H1 (cell line): Measurements from ENCODE around the gene GPATCH4. TPM values are rescaled to one million over a fixed set of nuclear protein-coding genes. Genes with fewer than 3 reads are reported as not detected.

ENCODE experiments used
- CTCF ChIA-PET: fragments of 300-600 bp; sonication (Branson Sonifier 250); formaldehyde crosslinking; loops from one replicate; lab custom pipeline; 2021; ENCODE audit not compliant: partially characterized antibody; lab: Charles Lee
- POLR2A ChIA-PET: fragments of 300-600 bp; sonication (Branson Sonifier 250); formaldehyde crosslinking; loops from one replicate; lab custom pipeline; 2021; ENCODE audit warnings: inconsistent platforms; ENCODE audit not compliant: partially characterized antibody; lab: Charles Lee
- DNase-seq, 2 experiments: peaks; one replicate each; pipeline versions ENCODE4 v3.0.0 to v3.0.0-alpha.2; 2010 to 2022; ENCODE audit warnings: low spot score in 2 of 2, low read depth in 1 of 2, mixed read lengths in 1 of 2
- FAIRE-seq: peaks from 2 replicates; lab custom pipeline; 2011; peaks lifted over from hg19 to GRCh38; lab: Jason Lieb, UNC
- H2AFZ ChIP-seq: 2 replicates; pipeline ENCODE4 v1.8.1; 2012; ENCODE audit warnings: low read length, inconsistent platforms
- H2AK5ac ChIP-seq: 2 replicates; pipeline ENCODE4 v1.6.1; 2013; ENCODE audit warnings: low read depth, low read length
- H2BK120ac ChIP-seq: replicated peaks from 2 replicates; pipeline ENCODE3; 2013; ENCODE audit warnings: low read depth, low read length, inconsistent platforms
- H2BK12ac ChIP-seq: 2 replicates; pipeline ENCODE4 v1.6.1; 2013; ENCODE audit warnings: low read depth, low read length
- H2BK15ac ChIP-seq: 2 replicates; pipeline ENCODE4 v1.6.1; 2013; ENCODE audit warnings: low read length
- H2BK20ac ChIP-seq: 2 replicates; pipeline ENCODE4 v1.6.1; 2013; ENCODE audit warnings: low read length
- H2BK5ac ChIP-seq: 2 replicates; pipeline ENCODE4 v1.6.1; 2013; ENCODE audit warnings: low read depth, low read length
- H3K14ac ChIP-seq: 2 replicates; pipeline ENCODE4 v1.6.1; 2013; ENCODE audit warnings: inconsistent platforms; ENCODE audit not compliant: insufficient read length
- H3K18ac ChIP-seq: 2 replicates; pipeline ENCODE4 v1.6.1; 2013; ENCODE audit warnings: low read length; ENCODE audit errors: extremely low read depth
- H3K23ac ChIP-seq: 2 replicates; pipeline ENCODE4 v1.6.1; 2013; ENCODE audit warnings: inconsistent platforms; ENCODE audit not compliant: insufficient read length
- H3K23me2 ChIP-seq: 2 replicates; pipeline ENCODE4 v1.6.1; 2013; ENCODE audit warnings: low read depth, low read length
- H3K27ac ChIP-seq: 2 replicates; pipeline ENCODE4 v1.6.1; 2011; ENCODE audit warnings: low read depth, low read length, inconsistent platforms
- H3K27me3 ChIP-seq, 4 experiments: replicated peaks in 1 of 4; 1 replicate in 1 of 4; 2 replicates in 3 of 4; pipeline versions ENCODE4 v1.6.1 to v1.8.1; 2011 to 2013; ENCODE audit warnings: low read length in 3 of 4, mild to moderate bottlenecking in 3 of 4, inconsistent platforms in 2 of 4, mixed read lengths in 2 of 4, moderate library complexity in 1 of 4; ENCODE audit not compliant: control insufficient read depth in 3 of 4, insufficient read depth in 3 of 4; ENCODE audit errors: extremely low read depth in 1 of 4
- H3K36me3 ChIP-seq, 4 experiments: 2 replicates each; pipeline versions ENCODE4 v1.6.1 to v1.8.1; 2011 to 2013; ENCODE audit warnings: mild to moderate bottlenecking in 4 of 4, low read length in 3 of 4, moderate library complexity in 2 of 4, control low read depth in 1 of 4, inconsistent platforms in 1 of 4; ENCODE audit not compliant: insufficient read depth in 4 of 4, control insufficient read depth in 2 of 4
- H3K4ac ChIP-seq: replicated peaks from 2 replicates; pipeline ENCODE3; 2013; ENCODE audit warnings: low read length, low read depth, mixed read lengths, inconsistent platforms; ENCODE audit not compliant: insufficient read length
- H3K4me1 ChIP-seq, 4 experiments: replicated peaks in 1 of 4; 1 replicate in 1 of 4; 2 replicates in 3 of 4; pipeline versions ENCODE4 v1.6.1 to v1.8.1; 2011 to 2013; ENCODE audit warnings: low read length in 3 of 4, inconsistent platforms in 2 of 4, mixed read lengths in 1 of 4; ENCODE audit not compliant: insufficient read depth in 4 of 4, control insufficient read depth in 3 of 4
- H3K4me2 ChIP-seq, 2 experiments: 2 replicates each; pipeline versions ENCODE4 v1.6.1 to v1.8.1; 2011 to 2013; ENCODE audit warnings: low read depth in 2 of 2, low read length in 2 of 2, control low read depth in 1 of 2, inconsistent platforms in 1 of 2, mild to moderate bottlenecking in 1 of 2; ENCODE audit not compliant: insufficient read depth in 1 of 2
- H3K4me3 ChIP-seq, 4 experiments: fragments of 200-600, 300-600 bp in 1 of 4; sonication (generic), shearing (Covaris generic), sonication (Bioruptor Twin) in 1 of 4; 2 replicates each; pipeline versions ENCODE4 v1.5.1 to v1.8.1; 2011 to 2016; ENCODE audit warnings: low read length in 4 of 4, low read depth in 3 of 4, control low read depth in 2 of 4, inconsistent platforms in 2 of 4, mild to moderate bottlenecking in 2 of 4, mixed read lengths in 1 of 4, moderate library complexity in 1 of 4; ENCODE audit not compliant: insufficient read depth in 2 of 4; ENCODE audit errors: extremely low read depth in 1 of 4
- H3K56ac ChIP-seq: replicated peaks from 2 replicates; pipeline ENCODE3; 2013; ENCODE audit warnings: low read depth, mild to moderate bottlenecking, mixed read lengths, low read length, inconsistent platforms; ENCODE audit not compliant: insufficient read length
- H3K79me1 ChIP-seq: 2 replicates; pipeline ENCODE4 v1.6.1; 2013; ENCODE audit warnings: low read depth, low read length, control low read depth
- H3K79me2 ChIP-seq, 2 experiments: 2 replicates each; pipeline versions ENCODE4 v1.6.1 to v1.8.1; 2012 to 2013; ENCODE audit warnings: low read length in 2 of 2, mild to moderate bottlenecking in 2 of 2, inconsistent platforms in 1 of 2; ENCODE audit not compliant: insufficient read depth in 2 of 2, control insufficient read depth in 1 of 2
- H3K9ac ChIP-seq, 4 experiments: replicated peaks in 1 of 4; 1 replicate in 1 of 4; 2 replicates in 3 of 4; pipeline versions ENCODE4 v1.6.1 to v1.8.1; 2011 to 2013; ENCODE audit warnings: low read depth in 3 of 4, low read length in 3 of 4, control low read depth in 2 of 4, mild to moderate bottlenecking in 2 of 4, moderate library complexity in 2 of 4, inconsistent platforms in 1 of 4; ENCODE audit errors: extremely low read depth in 1 of 4
- H3K9me3 ChIP-seq, 2 experiments: 2 replicates each; pipeline versions ENCODE4 v1.6.1 to v1.8.1; 2012 to 2013; ENCODE audit warnings: mild to moderate bottlenecking in 2 of 2, moderate library complexity in 2 of 2, control low read depth in 1 of 2, inconsistent platforms in 1 of 2, low read depth in 1 of 2, low read length in 1 of 2, mixed read lengths in 1 of 2; ENCODE audit not compliant: insufficient read depth in 2 of 2
- H4K20me1 ChIP-seq, 2 experiments: replicated peaks in 1 of 2; 2 replicates each; pipeline versions ENCODE3 to v1.8.1; 2011 to 2013; ENCODE audit warnings: inconsistent platforms in 2 of 2, low read length in 2 of 2, mild to moderate bottlenecking in 1 of 2; ENCODE audit not compliant: insufficient read depth in 2 of 2, control insufficient read depth in 1 of 2
- H4K5ac ChIP-seq: 2 replicates; pipeline ENCODE4 v1.6.1; 2013; ENCODE audit warnings: low read length, low read depth, mixed read lengths, inconsistent platforms; ENCODE audit not compliant: insufficient read length
- H4K8ac ChIP-seq: 2 replicates; pipeline ENCODE4 v1.8.0; 2013; ENCODE audit warnings: mild to moderate bottlenecking, moderate library complexity, low read length, inconsistent platforms; ENCODE audit not compliant: insufficient read depth; ENCODE audit errors: extremely low read depth
- H4K91ac ChIP-seq: replicated peaks from 2 replicates; pipeline ENCODE3; 2013; ENCODE audit warnings: low read length, mixed read lengths, inconsistent platforms; ENCODE audit not compliant: insufficient read length
- POLR2AphosphoS5 ChIP-seq: IDR thresholded peaks from 2 replicates; pipeline ENCODE4 v1.6.1; 2011; ENCODE audit warnings: low read depth, low read length
- WGBS, 2 experiments: shearing (Covaris generic) in 1 of 2; methylation state at CpG; one replicate each; pipeline versions ENCODE4 v1.1.6 to v1.1.7; 2013 to 2015; ENCODE audit warnings: low lambda C conversion rate in 2 of 2, mixed read lengths in 2 of 2, inconsistent platforms in 1 of 2, low coverage in 1 of 2, missing lambda C conversion rate in 1 of 2; ENCODE audit not compliant: insufficient replicate concordance in 2 of 2, insufficient coverage in 1 of 2, insufficient read length in 1 of 2; ENCODE audit errors: extremely low coverage in 1 of 2, missing lambda C conversion rate in 1 of 2; 5-methylcytosine and 5-hydroxymethylcytosine counted together
- polyA plus RNA-seq, 7 experiments: library from polyadenylated mRNA; depleted of rRNA in 3 of 7; stranded (reverse) in 5 of 7; unstranded in 2 of 7; fragments of >200 nt in 5 of 7; fragments of 200-250 nt in 2 of 7; gene quantifications; 1 replicate in 5 of 7; 2 replicates in 1 of 7; 4 replicates in 1 of 7; pipeline versions ENCODE4 v1.2.1 to v1.2.3, GENCODE V29; 2011 to 2013; ENCODE audit warnings: missing spikeins in 2 of 7, mixed read lengths in 2 of 7
- total RNA-seq: library from RNA; stranded (reverse); fragmentation: NEBNext Ultra II Directional; extraction: Animal tissue kit (Norgen Biotek cat#: 25700); gene quantifications from 2 replicates; pipeline ENCODE4 v1.2.1, GENCODE V29; 2021

The GPATCH4 gene
- total and polyA plus RNA-seq, 2 of the 8 experiments (the other 6 are each of a cell fraction or from before 2014, with no cell fraction given) = 20.5 to 47.9 TPM

GRCh38 chr1:156640842-156641706 is 39.8 kb upstream of the GPATCH4 start:
- Histone ChIP-seq H3K14ac (no peak overlapping the region), H3K9ac (no peak overlapping the region), H3K27me3 (peaks cover 9 to 76% (median 59%) of the 10 kb centered on the region in 4 experiments), H3K23ac (no peak overlapping the region), H3K56ac (no peak overlapping the region), H3K4me1 (peaks cover 3 to 21% (median 15%) of the 10 kb centered on the region in 4 experiments), H4K5ac (no peak overlapping the region), H2BK20ac (no peak overlapping the region), H3K27ac (no peak overlapping the region), H3K79me2 (no peaks in the 10 kb centered on the region), H2BK5ac (no peak overlapping the region; the same call in 1 of the 2 replicates), H3K23me2 (peaks cover 11% of the 10 kb centered on the region; the same call in 1 of the 2 replicates), H2AK5ac (no peak overlapping the region; the same call in 1 of the 2 replicates), H4K8ac (no peak overlapping the region), H4K91ac (no peak overlapping the region), H3K79me1 (no peaks in the 10 kb centered on the region), H3K4ac (no peak overlapping the region), H2BK12ac (peak overlapping the region; percentile 50; the same call in 1 of the 2 replicates), H3K9me3 (no peaks in the 10 kb centered on the region), H2BK15ac (no peak overlapping the region), H4K20me1 (peaks cover 0 to 4% of the 10 kb centered on the region in 2 experiments), H2AFZ (no peak overlapping the region), H2BK120ac (no peak overlapping the region), H3K18ac (no peak overlapping the region; the same call in 1 of the 2 replicates), H3K4me3 (peak overlapping the region; percentile 26 to 72 (median 47)), H3K36me3 (no peaks in the 10 kb centered on the region), H3K4me2 (peak overlapping the region; percentile 77 to 95)
- POLR2A ChIA-PET = interaction anchor here (0.7 to 3.6 kb wide), 8 partner anchors 11 to 187 kb away, joined by 3 to 13 read pairs (median 4); partner anchors contain the start of genes HAPLN2 and HDGF
- WGBS, 2 experiments = 48% methylated on average over 6 of the region's 6 CpGs; no CpG with 5 or more reads in 1 of the 2 experiments
- CTCF ChIA-PET = interaction anchor here (0.6 to 43.0 kb wide), 9 partner anchors 11 to 157 kb away, joined by 3 to 868 read pairs (median 15); partner anchors contain the start of genes CRABP2, HAPLN2 and NES
- no peak for FAIRE-seq
- no peak for TF ChIP-seq POLR2AphosphoS5
- no peak for DNase-seq
